GM12878 (cell line): Measurements from ENCODE around the gene CD83. TPM values are rescaled to one million over a fixed set of nuclear protein-coding genes. Genes with fewer than 3 reads are reported as not detected.

Experiments
- CREB1 ChIP-seq: IDR thresholded peaks from 2 replicates; pipeline ENCODE4 v1.6.1; 2012; ENCODE audit warnings: low read depth, mild to moderate bottlenecking, inconsistent platforms
- FOS ChIP-seq: IDR thresholded peaks from 3 replicates; pipeline ENCODE4 v1.6.1; 2011; ENCODE audit warnings: borderline replicate concordance; ENCODE audit not compliant: insufficient read length; ENCODE audit errors: extremely low read depth
- IRF4 ChIP-seq: IDR thresholded peaks from 2 replicates; pipeline ENCODE4 v1.6.1; 2011; ENCODE audit warnings: low read depth, low read length
- MTA2 ChIP-seq: fragments of 450-650 bp; IDR thresholded peaks from 2 replicates; pipeline ENCODE4 v1.6.1; 2016; ENCODE audit warnings: low read depth, mild to moderate bottlenecking, moderate library complexity
- MYB ChIP-seq: fragments of 150-350 bp; IDR thresholded peaks from 2 replicates; pipeline ENCODE4 v1.6.1; 2014; ENCODE audit warnings: mild to moderate bottlenecking, low read depth, low read length, borderline replicate concordance
- NBN ChIP-seq: fragments of 450-650 bp; IDR thresholded peaks from 2 replicates; pipeline ENCODE4 v1.6.1; 2016
- NKRF ChIP-seq: fragments of 450-650 bp; conservative IDR thresholded peaks from 2 replicates; pipeline ENCODE4 v1.6.1; 2017; ENCODE audit warnings: mild to moderate bottlenecking, moderate library complexity
- STAT1 ChIP-seq: fragments of 450-650 bp; conservative IDR thresholded peaks from 2 replicates; pipeline ENCODE4 v1.6.1; 2014; ENCODE audit warnings: antibody characterized with exemption, mild to moderate bottlenecking
- TCF3 ChIP-seq: IDR thresholded peaks from 2 replicates; pipeline ENCODE4 v1.6.1; 2012; ENCODE audit warnings: low read depth, mild to moderate bottlenecking, low read length, borderline replicate concordance; ENCODE audit not compliant: insufficient read depth
- ZNF592 ChIP-seq: fragments of 450-650 bp; IDR thresholded peaks from 2 replicates; pipeline ENCODE4 v1.6.1; 2017; ENCODE audit warnings: mild to moderate bottlenecking, moderate library complexity
- polyA plus RNA-seq, 11 experiments: library from polyadenylated mRNA; depleted of rRNA in 4 of 11; unstranded in 6 of 11; stranded (reverse) in 5 of 11; fragments of >200 nt; fragmentation: Nextera tagmentation in 4 of 11; fragmentation: Illumina TruSeq in 1 of 11; extraction: Ambion mirVana in 4 of 11; extraction: Trizol in 1 of 11; gene quantifications; 1 replicate in 1 of 11; 2 replicates in 10 of 11; pipeline versions ENCODE4 v1.2.1 to v1.2.3, GENCODE V29; 2011 to 2016; ENCODE audit warnings: inconsistent platforms in 2 of 11, missing spikeins in 2 of 11, low read depth in 1 of 11
- total RNA-seq, 4 experiments: library from RNA; depleted of rRNA in 3 of 4; stranded (reverse); fragments of >200 nt in 3 of 4; fragmentation: Illumina TruSeq in 1 of 4; extraction: Trizol in 1 of 4; gene quantifications; 2 replicates each; pipeline versions ENCODE4 v1.2.1 to v1.2.3, GENCODE V29; 2013 to 2021
- TF ChIP-seq, protein P1 (sequence below): fragments of 450-650 bp; IDR thresholded peaks from 2 replicates; pipeline ENCODE4 v1.6.1; 2016; ENCODE audit warnings: mild to moderate bottlenecking, moderate library complexity, borderline replicate concordance
- TF ChIP-seq, protein P2 (sequence below): fragments of 450-650 bp; formaldehyde crosslinking; IDR thresholded peaks from 2 replicates; pipeline ENCODE4 v1.4.0; 2022; ENCODE audit warnings: mild to moderate bottlenecking, moderate library complexity
- TF ChIP-seq, protein P3 (sequence below): IDR thresholded peaks from 2 replicates; pipeline ENCODE4 v1.6.1; 2012; ENCODE audit warnings: low read depth, low read length, improper control_type of control experiment

CD83 gene
- total and polyA plus RNA-seq, 10 of the 15 experiments (the other 5 are each of a cell fraction or from before 2014, with no cell fraction given), result 76.1 to 174 (median 129) TPM

DNA sequence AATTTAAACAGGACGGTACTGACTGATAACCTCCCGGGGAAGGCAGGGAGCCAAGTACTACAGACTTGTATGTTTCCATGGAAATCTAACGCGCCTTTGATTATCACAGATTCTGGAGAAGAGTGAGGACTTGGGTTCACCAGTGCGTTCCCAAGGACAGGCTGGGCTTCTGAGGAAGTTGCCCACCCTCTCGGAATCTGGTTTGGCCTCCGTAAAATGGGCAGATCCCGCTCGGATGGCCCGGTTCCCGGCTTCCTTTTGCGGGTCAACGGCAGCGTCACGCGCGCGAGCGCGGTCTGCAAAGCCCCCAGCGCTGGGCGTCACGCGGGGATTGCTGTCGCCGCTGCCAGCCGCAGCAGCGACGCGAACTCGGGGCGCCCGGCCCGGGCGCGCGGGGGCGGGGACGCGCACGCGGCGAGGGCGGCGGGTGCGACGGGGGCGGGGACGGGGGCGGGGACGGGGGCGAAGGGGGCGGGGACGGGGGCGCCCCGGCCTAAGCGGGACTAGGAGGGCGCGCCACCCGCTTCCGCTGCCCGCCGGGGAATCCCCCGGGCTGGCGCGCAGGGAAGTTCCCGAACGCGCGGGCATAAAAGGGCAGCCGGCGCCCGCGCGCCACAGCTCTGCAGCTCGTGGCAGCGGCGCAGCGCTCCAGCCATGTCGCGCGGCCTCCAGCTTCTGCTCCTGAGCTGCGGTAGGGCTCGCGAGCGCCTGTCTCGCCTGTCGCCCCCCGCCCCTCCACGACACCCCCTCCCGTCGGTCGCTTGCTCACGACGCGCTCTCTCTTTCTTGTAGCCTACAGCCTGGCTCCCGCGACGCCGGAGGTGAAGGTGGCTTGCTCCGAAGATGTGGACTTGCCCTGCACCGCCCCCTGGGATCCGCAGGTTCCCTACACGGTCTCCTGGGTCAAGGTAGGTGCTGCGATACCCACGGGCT, at the start of gene CD83 (continued):
- TF ChIP-seq IRF4, result no peak
- TF ChIP-seq, protein P1, sequence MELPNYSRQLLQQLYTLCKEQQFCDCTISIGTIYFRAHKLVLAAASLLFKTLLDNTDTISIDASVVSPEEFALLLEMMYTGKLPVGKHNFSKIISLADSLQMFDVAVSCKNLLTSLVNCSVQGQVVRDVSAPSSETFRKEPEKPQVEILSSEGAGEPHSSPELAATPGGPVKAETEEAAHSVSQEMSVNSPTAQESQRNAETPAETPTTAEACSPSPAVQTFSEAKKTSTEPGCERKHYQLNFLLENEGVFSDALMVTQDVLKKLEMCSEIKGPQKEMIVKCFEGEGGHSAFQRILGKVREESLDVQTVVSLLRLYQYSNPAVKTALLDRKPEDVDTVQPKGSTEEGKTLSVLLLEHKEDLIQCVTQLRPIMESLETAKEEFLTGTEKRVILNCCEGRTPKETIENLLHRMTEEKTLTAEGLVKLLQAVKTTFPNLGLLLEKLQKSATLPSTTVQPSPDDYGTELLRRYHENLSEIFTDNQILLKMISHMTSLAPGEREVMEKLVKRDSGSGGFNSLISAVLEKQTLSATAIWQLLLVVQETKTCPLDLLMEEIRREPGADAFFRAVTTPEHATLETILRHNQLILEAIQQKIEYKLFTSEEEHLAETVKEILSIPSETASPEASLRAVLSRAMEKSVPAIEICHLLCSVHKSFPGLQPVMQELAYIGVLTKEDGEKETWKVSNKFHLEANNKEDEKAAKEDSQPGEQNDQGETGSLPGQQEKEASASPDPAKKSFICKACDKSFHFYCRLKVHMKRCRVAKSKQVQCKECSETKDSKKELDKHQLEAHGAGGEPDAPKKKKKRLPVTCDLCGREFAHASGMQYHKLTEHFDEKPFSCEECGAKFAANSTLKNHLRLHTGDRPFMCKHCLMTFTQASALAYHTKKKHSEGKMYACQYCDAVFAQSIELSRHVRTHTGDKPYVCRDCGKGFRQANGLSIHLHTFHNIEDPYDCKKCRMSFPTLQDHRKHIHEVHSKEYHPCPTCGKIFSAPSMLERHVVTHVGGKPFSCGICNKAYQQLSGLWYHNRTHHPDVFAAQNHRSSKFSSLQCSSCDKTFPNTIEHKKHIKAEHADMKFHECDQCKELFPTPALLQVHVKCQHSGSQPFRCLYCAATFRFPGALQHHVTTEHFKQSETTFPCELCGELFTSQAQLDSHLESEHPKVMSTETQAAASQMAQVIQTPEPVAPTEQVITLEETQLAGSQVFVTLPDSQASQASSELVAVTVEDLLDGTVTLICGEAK, result no peak
- TF ChIP-seq MTA2, result no peak
- TF ChIP-seq STAT1, result no peak
- no peak; the same call in 1 of the 2 replicates for TF ChIP-seq CREB1
- TF ChIP-seq, protein P2, sequence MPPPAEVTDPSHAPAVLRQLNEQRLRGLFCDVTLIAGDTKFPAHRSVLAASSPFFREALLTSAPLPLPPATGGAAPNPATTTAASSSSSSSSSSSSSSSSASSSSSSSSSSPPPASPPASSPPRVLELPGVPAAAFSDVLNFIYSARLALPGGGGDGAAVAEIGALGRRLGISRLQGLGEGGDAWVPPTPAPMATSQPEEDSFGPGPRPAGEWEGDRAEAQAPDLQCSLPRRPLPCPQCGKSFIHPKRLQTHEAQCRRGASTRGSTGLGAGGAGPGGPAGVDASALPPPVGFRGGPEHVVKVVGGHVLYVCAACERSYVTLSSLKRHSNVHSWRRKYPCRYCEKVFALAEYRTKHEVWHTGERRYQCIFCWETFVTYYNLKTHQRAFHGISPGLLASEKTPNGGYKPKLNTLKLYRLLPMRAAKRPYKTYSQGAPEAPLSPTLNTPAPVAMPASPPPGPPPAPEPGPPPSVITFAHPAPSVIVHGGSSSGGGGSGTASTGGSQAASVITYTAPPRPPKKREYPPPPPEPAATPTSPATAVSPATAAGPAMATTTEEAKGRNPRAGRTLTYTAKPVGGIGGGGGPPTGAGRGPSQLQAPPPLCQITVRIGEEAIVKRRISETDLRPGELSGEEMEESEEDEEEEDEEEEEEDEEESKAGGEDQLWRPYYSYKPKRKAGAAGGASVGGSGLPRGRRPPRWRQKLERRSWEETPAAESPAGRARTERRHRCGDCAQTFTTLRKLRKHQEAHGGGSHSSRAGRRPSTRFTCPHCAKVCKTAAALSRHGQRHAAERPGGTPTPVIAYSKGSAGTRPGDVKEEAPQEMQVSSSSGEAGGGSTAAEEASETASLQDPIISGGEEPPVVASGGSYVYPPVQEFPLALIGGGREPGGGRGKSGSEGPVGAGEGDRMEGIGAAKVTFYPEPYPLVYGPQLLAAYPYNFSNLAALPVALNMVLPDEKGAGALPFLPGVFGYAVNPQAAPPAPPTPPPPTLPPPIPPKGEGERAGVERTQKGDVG (CRISPR knock-in tag), result no peak
- TF ChIP-seq, protein P3, sequence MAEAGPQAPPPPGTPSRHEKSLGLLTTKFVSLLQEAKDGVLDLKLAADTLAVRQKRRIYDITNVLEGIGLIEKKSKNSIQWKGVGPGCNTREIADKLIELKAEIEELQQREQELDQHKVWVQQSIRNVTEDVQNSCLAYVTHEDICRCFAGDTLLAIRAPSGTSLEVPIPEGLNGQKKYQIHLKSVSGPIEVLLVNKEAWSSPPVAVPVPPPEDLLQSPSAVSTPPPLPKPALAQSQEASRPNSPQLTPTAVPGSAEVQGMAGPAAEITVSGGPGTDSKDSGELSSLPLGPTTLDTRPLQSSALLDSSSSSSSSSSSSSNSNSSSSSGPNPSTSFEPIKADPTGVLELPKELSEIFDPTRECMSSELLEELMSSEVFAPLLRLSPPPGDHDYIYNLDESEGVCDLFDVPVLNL, result no peak
- no peak for TF ChIP-seq FOS
- peak; percentile 69 for TF ChIP-seq NKRF
- 0 out of 2 replicates have a peak, but pooled peaks have one; percentile 38 for TF ChIP-seq ZNF592
- TF ChIP-seq TCF3, result peak; percentile 89
- TF ChIP-seq MYB, result no peak
- peak; percentile 64; the same call in 1 of the 2 replicates for TF ChIP-seq NBN
